Activated T-helper 1 cell treated with Interleukin-2 at 50 U/mL for 16 hours (primary cell): ENCODE data around the gene PHF21A.

ENCODE experiments used
- DNase-seq: peaks from one replicate; pipeline ENCODE4 v3.0.0-alpha.2; 2020; ENCODE audit warnings: low read depth

Gene PHF21A

DNA sequence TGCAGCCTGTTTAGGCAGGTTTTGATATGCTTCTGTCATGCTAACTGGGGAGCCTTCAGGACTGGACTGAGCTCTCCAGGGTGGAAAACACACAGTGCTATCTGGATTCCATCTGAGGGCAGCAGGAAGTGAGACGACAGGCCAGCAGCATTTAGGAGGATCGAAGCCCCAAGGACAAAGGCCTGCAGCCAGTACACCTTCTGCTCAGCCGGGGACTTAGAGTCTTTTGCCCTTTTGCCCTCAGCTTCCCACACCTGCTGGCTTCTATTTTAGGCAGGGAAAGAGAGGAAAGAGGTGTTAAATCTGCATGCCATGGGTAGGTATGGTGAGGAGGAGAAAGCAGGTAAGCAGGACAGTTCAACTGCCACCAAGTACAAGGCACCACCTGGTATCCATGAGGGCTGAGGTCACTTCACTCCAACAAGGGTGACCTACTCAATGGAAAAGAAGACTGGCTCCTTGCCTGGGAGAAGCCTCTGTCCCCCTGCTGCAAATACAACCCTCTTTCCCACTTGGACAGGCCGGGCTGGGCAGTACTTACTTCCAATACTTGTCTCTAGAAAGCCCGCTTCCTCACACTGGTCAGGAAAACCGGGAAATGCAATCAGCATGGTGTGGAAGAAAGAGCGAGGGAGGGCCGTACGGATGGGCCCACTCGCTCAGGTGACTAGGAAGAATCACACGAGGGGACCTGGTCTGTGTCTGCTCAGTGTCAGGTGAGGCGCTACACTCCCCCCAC, 186.5 kb downstream of the PHF21A start:
- no peak for DNase-seq

DNA sequence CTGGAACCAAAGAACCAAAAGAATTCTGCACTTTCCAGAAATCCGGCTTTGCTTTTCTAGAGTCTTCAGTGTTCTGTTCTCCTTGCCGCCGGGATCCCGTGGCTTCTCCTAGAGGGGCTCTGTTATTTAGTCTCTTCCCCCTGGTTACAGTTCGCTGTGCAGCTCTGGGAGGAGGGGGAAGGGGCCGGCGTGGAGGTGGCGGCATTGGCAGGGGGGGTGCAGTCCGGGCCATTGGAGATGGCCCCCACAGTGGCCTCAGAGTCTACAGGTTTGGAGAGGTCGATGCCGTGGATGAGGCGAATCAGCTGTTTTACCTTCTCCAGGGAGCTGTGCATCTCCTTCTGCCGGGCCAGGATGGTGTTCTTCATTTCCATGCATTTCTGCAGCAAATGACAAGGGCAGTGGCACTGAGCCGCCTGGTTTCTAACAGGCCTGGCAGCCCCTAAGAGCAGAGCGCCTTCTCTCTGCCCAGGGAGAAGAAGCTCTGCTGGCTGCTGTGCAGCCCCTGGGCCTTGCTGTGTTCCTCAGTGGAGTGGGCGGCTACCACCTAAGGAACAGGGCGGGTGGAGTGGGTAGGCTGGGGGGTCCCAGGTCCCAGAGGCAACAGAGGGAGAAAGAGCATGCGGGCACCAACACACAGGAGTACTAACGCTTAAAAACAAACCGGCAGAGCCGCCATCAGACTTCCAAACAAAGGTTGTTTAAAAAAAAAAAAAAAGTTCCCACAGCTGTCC, 187.2 kb downstream of the PHF21A start:
- no peak for DNase-seq

DNA sequence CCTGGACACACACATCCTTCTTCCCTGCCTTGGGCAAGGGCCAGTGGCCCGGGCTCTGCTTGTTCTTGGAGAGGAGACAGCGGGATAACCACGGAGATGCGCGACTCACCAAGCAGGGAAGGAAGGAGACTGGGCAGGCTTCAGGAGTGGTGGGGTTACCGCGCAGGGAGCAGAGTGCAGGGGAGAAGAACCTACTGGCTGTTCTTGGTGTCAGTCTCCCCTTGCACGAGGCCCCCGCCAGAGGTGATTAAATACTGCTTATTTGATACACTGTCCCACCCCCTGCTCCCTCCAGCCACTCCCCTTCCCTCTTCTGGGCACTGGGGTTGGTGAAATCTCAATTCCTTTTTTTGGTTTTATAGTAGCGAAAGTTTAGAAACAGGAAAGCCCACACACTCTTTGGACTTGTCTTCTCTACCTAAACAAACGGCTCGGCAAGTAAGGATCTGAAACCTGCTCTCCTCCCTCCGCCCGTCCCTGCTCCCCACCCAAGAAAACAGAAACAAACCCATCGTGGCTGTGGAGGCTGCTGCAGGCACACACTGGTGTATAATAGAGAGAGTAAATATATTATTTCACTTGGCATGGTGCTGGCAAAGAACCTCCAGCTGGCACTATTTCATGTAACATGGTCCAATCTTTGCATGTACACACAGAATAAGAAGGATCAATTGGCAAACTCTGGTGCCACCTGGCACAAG, 188.0 kb downstream of the PHF21A start:
- DNase-seq: no peak

DNA sequence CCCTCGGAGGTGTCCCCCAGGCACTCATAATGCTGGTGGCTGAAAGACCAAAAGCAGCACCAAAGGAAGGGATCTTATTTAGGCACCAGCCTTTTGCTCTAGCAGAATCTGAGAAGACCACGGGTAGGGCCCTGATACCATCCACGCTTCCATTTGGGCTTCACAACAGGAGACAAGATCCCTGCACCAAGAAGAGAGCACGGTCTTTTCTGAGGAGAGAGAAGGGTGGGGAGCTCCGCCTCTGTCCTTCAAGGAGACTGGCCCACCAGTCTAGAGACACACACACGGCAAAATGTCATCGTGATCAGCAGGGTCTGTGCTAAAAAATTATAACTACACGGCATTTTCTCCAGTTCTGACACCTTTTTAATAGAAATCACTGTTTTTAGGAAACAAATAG, 189.0 kb downstream of the PHF21A start:
- DNase-seq: no peak

DNA sequence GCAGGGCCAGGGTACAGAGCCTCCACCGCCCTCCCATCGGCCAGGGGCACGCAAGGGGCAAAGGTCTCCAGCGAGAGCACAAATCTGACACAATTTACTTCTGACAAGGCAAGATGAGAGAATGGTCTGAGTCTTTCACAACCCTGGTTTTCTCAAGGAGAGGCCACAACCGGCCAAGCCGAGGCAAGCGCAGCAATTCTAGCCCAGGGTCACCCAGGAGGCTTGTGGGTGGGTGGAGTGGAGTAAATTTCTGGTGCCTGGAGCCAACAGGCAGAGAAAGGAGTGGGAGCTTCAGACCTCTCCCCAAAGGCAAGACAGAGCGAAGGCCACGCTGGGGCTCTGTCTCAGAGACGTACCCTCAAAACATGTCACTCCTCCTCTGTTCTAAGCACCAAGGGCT, 189.5 kb downstream of the PHF21A start:
- DNase-seq: no peak

DNA sequence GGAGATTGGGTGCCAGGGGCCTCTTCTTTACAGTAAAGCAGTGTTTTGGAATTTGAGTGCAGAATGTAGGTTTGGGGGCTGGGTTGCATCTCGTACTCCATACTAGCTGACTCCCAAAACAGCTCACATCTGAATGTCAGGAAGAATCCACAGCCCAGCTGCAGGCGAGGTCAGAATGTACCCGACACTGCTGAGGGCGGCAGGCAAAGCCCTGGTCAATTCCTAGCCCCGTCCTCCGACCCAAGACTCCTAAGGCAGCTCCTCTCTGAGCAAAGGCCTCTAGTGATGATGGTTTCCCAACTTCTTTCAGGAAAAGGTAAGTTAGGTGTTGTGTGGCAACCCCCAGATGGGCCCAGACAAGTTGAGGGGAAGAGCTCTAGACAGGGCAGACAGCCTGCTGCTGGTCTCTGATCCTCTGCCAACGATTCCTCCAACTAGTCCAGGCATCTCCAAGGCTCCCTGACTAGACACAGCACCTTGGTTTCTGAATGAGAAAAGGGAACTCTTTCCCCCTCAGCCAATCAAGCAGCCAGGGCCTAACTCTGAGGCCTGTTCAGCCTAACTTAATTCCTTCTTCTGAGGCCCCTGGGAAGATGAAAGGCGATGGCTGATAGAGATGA, 190.2 kb downstream of the PHF21A start:
- DNase-seq: no peak

DNA sequence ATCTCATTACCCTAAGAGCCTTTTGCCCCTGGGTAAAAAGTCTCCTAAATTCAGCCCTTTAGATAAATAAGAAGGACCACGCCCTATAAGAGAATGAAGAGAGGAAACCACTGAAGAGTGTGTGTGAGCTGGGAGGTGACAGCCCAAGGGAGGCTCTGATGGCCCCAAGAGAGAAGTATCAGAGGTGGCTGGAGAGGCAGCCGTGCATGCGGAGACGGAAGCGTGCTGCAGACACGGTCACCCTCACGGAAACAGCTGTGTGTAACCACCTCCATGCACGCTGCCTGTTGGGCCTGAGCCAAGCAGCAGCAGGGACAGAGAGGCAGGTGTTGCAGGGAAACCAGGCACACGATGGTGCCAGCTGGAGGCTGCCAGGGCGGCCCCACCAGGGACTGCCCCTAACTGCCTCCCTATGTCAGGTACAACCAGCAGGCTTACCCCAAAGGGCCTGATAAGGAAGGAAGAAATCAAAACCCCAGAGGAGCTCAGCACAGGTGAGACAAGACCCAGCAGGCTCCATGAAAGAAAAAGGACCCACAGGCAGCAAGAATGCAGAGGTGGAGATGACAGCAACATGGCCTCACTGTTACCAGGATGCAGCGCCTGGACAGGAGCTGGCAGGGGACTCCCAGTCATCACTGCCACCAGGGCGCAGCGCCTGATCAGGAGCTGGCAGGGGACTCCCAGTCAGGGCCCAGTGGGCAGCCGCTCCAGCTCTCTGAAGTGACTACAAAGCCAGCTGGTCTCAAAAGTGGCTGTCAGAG, 191.0 kb downstream of the PHF21A start:
- DNase-seq: peak; percentile 31

DNA sequence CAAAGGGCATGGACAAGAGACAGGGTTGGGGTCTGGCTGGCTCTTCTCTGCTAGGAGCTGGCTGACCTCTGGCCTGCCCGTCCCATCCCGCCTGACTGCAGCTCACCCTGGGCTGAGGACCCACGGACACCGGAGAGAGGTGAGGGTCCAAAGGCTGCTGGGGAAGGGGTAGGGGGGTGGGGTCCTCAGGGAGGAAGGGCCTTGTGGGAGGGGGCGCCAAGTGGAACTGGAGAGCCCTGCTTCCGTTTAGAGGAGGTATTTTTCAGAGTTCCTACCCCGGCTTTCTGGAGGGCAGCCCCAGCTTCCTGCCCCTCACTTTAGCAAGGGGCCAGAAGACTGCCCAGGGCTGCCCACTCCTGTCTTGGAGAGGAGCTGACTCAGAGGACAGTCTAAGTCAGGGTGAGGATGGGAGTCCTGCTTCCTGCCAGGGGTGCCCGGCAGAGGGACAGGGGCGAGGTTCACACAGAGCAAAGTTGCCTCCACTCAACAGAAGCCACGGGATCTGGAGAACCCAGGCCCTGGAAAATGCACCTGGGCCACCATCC, 191.7 kb downstream of the PHF21A start:
- DNase-seq: no peak

DNA sequence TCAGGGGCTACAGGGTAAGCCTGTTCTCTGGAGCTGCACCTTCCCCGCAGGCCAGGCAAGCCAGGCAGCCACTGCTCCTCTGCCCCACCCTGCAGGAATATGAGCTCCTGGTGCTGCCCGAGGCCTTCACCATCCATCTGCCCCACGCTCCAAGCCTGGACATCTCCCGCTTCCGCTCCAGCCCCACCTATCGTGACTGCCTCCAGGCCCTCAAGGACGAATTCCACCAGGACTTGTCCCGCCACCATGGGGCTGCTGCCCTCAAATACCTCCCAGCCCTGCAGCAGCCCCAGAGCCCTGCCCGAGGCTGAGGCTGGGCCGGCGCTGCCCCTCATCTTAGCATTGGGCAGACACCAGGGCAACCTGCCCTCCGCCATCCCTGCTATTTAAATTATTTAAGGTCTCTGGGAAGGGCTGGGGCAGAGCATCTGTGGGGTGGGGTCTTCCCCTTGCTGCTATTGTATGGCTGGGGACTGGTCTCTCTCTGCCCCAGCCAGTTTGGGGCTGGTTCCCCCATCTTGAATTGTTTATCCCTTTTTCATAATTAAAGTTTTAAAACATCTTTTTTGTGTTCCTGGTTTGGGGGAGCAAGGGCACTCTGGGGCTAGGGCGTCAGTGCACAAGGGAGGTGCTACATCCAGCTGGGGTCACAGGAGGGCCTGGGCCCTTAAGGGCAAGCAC, 192.6 kb downstream of the PHF21A start:
- no peak for DNase-seq

DNA sequence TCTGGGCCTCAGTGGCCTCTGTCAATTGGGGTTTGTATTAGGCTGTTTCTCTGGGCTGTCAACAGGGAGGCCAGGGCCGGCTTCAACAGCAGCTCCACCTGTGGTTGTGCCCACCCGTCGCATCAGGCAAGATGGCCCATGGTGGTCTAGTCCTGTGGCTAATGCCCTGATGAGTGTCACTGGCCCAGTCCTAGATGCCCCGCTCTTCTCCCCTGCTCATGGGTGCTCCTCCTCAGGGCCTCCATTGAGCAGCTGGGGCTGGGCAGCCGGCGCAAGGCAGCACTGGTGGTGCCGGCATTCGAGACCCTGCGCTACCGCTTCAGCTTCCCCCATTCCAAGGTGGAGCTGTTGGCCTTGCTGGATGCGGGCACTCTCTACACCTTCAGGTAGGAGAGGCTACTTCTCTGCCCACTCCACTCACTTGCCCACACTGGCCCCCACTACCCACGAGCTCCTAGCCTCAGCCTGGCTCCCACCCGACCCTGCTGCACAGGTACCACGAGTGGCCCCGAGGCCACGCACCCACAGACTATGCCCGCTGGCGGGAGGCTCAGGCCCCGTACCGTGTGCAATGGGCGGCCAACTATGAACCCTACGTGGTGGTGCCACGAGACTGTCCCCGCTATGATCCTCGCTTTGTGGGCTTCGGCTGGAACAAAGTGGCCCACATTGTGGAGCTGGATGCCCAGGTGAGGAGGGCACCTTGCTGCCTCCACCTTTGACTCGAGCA, 193.4 kb downstream of the PHF21A start:
- no peak for DNase-seq

DNA sequence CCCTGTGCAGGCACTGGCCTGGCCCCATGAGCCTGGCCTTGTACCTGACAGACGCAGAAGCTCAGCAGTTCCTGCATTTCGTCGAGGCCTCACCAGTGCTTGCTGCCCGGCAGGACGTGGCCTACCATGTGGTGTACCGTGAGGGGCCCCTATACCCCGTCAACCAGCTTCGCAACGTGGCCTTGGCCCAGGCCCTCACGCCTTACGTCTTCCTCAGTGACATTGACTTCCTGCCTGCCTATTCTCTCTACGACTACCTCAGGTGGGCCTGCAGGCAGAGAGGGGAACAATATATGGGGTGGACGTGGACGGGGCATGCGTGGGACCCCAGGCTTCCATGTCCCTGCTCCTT, 193.9 kb downstream of the PHF21A start:
- DNase-seq: no peak

DNA sequence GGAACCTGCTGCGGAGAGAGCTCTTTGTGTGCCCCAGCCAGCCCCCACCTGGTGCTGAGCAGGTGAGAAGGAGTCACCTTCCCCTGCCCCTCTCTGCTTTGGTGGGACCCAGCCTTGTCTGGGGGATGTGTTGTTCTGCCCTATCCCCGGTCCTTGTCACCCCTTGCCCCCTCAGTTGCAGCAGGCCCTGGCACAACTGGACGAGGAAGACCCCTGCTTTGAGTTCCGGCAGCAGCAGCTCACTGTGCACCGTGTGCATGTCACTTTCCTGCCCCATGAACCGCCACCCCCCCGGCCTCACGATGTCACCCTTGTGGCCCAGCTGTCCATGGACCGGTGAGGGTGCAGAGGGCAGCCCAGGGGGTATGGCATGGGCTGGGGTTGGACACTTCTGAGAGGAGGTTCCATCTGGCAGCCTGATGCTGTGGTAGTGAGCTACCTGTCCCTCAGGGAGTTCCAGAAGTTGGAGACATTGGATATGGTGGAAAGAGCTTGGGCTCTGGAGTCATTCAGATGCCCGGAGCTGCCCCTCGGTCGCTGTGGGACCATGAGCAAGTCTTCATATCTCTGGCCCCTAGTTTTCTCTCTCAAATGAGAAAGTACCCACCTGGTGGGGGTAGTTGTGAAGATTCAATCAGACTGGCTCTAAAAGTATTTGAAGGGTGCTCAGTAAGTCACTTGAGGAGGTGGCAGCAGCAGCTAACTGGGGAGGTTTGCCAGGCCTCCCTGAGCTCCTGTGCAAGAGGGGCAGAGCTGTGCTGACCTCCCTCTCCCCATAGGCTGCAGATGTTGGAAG, 194.5 kb downstream of the PHF21A start:
- no peak for DNase-seq

DNA sequence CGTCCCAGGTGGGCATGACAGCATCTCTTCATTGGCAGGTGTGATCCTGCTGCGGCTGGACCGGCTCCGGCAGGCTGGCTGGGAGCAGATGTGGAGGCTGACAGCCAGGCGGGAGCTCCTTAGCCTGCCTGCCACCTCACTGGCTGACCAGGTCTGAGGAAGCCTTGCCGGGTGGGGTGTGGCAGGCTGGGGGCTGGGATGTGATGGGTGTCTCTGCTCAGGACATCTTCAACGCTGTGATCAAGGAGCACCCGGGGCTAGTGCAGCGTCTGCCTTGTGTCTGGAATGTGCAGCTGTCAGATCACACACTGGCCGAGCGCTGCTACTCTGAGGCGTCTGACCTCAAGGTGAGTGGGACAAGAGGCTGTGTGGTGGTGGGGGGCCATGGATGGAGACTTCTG, 195.3 kb downstream of the PHF21A start:
- DNase-seq: no peak

DNA sequence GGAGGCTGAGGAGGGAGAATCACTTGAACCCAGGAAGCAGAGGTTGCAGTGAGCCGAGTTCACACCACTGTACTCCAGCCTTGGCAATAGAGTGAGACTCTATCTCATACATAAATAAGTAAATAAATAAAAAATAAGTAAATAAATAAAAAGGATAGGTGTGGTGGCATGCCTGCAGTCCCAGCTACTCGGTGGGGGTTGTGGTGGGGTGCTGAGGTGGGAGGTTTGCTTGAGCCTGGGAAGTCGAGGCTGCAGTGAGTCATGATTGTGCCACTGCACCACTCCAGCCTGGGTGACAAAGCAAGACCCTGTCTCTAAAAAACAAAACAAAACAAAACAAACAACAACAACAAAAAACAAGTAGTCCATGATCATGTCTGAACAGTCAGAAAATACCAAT, 195.7 kb downstream of the PHF21A start:
- DNase-seq: no peak

DNA sequence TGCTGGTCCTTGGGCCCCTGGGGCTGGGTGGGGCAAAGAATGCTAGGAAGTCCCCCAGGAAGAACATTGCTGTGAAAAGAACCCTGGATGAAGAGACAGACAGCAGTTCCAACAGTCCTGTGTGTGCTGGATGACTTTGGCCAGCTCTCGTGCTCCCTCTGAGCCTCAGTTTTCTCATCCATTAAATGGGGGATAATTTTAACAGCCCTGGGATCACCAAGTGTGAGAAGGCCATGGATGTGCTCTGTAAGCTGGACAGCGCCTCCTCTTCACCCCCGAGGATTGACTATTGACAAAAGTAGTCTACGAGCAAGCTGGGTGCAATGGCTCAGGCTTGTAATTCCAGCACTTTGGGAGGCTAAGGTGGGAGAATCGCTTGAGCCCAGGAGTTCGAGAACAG, 196.3 kb downstream of the PHF21A start:
- DNase-seq: no peak

DNA sequence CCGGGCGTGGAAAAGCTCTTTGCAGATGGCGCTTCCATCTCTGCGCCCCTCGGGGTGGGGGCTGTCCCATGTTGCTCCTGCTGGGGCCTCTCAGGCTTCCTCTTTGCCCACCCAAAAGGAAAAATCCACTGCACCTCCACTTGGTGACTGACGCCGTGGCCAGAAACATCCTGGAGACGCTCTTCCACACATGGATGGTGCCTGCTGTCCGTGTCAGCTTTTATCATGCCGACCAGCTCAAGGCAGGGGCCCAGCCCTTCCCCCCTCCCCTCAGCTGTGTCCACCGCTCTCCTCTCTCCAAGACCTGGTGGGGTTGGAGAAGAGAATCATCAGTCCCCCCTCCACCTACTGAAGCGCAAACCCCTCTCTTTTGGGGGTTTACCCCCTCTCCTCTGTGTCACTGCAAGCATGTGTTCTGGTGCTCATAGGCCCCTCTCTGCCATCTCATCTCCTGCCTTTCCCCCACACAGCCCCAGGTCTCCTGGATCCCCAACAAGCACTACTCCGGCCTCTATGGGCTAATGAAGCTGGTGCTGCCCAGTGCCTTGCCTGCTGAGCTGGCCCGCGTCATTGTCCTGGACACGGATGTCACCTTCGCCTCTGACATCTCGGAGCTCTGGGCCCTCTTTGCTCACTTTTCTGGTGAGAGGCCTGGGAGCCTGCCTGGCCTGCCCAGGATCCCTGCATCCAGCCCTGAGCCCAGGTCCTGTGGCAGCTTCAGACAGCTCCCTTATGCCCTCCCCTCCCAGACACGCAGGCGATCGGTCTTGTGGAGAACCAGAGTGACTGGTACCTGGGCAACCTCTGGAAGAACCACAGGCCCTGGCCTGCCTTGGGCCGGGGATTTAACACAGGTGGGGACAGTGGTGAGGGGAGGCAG, 197.0 kb downstream of the PHF21A start:
- no peak for DNase-seq

DNA sequence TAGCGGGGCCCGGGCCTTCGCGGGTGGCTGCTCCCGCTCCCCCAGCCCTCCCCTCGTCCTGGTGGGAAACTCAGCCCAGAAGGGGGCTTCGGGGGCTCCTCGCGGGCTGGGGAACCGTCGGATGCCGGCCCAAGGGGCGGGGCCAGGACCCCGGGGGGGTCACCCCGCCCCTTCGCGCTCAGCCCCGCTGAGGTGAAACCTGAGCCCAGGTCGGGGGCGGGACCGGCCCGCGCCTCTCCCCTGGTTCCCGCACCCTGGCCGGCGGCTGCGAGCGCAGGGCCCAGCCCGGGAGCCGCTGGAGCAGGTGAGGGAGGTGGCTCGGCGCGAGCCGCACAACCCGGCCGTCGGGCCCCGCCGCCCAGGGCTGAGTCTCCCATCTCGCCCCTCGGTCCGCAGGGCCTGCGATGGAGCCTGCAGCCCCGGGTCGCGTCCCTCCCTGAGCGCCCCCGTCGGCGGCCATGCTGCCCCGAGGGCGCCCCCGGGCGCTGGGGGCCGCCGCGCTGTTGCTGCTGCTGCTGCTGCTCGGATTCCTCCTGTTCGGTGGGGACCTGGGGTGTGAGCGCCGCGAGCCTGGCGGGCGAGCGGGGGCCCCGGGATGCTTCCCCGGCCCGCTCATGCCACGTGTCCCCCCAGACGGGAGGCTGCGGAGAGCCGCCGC, 198.7 kb downstream of the PHF21A start, which contains the start of gene LARGE2:
TSS of gene LARGE2 (plus strand) at position 232 of the 658 bp plus-strand sequence. CDS start at position 459, 227 bp downstream.
- no peak for DNase-seq
